HG03025 (cell line): Measurements from ENCODE around the gene LEO1.

Experiments used
- ATAC-seq: cut with Tn5 transposase; IDR thresholded peaks from one replicate; pipeline ENCODE4 v1.9.1; 2021; ENCODE audit warnings: mild to moderate bottlenecking, moderate library complexity; ENCODE audit not compliant: unreplicated experiment, low FRiP score

The LEO1 gene

DNA sequence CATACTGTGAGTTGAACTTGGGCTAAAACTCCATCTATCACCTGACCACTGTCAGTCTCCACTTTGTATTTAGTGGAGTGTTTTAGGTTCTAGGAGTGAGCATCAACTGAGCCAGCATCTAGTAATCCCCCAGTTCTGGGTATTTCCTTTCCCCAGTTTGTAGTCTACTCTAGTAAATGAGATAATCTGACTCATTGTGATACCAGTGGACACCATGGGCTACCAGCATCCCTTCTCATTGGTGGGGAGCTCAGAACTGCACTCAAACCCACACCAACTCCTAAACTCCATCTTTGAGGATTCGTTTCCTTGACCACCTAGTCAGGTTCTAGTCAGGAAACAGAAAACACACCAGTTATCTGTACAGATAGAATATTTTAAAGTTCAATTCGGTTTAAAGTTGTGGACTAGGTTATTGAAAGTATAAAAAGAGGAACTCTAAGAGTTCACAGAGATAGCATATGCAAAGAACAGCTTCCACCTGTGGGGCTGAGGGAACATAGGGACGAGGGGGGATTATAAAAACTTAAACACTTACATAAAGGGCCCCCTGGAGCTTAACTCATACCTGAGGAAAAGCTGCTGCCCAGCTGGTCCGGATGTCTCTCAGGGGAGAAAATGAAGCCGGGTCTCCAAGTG is 36.0 kb downstream of the LEO1 start:
- peak; percentile 53 for ATAC-seq

DNA sequence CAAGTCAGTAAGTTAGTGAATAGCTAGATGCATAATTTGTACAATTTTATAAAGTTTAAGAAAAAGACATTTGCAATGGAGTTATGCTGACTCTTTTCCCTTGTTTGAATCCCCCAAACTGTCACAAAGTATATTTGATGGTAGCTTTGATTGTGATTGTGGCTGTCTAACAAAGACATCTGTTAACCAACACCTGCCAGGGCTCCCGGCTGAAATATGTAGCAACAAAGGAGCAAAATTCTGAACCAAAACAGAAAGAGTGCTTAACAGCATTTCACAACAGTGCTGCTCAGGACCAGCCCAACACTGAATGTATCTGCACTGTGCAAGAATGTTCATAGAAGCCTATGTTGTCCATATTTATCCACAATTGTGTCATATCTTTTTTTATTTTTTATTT is 39.4 kb downstream of the LEO1 start:
- ATAC-seq: no peak

DNA sequence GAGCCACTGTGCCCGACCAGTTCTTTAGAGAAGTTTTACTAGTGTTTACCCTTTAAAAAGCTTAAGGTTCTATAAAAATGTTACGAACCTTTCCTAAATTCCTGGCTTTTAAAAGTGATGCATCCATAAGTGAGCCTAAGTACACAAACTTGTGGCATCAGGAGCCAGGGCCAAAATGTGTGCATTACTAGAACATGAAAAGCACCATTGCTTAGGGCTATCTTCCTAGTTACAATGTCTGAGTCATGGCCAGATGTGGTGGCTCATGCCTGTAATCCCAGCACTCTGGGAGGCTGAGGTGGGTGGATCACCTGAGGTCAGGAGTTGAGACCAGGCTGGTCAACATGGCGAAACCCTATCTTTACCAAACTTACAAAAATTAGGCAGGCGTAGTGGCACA is 39.9 kb downstream of the LEO1 start:
- no peak for ATAC-seq

DNA sequence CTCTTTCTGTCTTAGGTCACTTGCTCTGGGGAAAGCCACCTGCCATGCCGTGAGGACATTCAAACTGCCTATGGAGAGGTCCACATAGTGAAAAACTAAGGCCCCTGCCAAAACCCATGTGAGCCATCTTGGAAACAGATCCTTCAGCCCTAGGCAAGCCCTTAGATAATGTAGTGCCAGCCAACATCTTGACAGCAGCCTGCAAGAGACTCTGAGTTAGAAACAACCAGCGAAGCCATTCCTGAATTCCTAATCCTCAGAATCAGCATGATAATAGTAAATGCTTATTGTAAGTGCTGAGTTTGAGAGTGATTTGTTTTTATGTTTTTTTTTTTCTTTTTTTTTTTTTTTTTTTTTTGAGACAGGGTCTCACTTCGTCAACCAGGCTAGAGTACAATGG is 40.6 kb downstream of the LEO1 start:
- no peak for ATAC-seq

DNA sequence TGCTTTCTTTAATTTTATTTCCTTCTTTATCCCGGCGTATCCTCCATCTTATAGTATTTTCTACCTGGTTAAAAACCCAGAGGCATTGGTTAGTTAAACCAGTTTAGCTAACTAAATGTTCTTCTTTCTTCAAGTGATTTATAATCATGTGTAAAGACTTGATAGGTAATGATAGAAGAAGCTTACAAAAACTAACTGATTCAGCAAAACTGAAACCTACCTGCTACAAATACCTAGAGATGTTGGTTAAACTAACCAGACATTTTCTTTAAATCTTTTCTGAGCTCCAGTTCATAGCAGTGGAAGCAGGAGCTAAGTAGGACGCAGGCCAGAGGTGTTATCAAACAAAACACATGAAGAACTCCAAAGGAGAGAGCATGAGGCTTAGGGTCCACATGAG is 44.8 kb downstream of the LEO1 start:
- ATAC-seq: no peak

DNA sequence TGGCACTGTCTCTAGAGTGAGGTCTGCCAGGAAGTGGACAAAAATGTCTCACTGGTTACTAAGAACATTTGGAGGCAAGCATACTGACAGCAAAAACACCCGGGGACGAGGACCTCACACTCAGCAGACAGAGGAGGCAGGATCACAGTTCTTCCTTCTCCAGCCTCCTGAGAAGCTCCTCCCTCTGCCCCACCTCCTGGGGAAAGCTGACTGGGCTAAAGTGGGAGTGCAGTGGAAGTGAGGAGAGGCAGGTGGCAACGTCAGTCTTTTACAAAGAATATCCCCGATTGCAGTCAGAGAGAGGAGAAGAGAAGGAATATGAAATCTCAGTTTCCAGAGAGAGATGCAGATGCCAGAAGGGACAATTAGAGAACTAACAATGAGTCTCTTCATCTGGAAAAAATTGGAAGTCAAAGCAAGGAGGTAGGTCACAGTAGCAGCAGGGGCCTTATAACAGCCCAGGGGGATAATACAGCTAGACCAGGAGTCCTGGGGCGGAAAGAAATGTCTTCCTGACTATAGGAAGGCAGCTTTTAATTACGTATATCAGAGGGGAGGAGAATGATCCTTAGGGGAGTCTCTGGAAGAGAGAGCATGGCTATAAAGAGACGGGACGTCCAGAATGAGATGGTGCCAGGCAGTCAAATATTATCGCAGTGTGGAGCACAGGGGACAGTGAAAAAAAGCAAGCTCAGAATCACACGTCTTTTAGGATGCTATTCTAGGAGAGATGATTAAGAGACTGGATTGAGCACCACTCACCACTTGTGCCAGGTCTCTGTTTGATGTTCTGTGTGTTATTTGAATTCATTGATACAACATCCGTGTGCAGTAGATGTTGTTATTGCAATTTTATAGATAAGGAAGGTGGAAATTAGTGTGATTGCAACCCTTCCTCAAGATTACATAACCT is 47.2 kb downstream of the LEO1 start:
- no peak for ATAC-seq

DNA sequence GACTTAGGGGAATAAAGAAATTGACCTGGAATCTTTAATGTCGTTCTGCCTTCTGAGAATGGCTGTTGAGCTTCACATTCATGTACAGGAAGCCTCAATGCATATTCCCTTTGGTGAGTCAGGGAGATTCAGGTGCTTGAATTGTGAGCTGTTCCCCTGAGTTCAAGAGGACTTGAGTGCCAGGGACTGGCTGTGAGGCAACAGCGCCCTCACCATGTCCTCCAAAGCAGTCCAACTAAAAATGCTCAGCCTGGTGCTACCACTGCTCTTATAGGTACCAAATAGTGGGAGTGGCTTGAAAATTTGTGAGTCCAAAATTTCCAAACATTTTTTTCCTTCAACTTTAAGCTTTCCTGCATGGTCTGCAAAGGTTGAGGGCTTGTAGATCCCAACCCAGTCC is 54.1 kb downstream of the LEO1 start:
- ATAC-seq: no peak

DNA sequence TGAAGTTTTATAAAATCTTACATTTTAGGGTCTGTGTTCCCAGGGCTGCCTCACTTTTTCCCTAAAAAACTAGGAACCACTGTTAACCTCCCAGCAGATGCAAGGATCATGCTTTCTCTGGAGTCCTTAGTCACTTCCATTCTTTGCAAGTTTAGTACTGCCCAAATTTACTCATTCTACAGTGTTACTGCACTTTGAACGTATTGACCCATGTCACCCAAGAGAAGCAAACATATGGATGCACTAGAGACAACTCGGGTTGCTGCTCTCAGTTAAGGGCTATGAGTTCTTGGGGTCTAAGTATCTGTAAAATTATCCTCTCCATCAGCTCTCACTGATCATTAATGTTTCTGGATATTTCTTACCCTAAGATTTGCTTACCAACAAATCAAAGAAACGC is 59.0 kb downstream of the LEO1 start:
- no peak for ATAC-seq

DNA sequence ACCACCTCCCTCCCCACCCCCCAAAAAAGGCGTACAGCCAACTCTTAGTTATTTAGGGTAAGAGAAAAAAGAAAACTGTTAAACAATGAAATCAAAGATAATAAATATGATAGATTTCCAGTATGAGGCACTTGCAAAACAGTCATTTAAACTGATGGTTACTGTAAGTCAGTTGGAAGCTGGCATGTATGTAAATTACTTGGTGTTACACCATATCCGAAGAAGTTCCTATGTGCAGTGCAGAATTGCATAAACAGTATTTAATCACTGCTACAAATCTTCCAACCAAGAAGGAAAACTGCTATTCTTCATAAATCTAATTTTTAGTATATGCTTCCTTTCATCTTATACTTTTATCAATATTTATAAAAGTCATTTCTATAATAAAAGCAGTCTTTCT is 62.0 kb downstream of the LEO1 start:
- no peak for ATAC-seq

DNA sequence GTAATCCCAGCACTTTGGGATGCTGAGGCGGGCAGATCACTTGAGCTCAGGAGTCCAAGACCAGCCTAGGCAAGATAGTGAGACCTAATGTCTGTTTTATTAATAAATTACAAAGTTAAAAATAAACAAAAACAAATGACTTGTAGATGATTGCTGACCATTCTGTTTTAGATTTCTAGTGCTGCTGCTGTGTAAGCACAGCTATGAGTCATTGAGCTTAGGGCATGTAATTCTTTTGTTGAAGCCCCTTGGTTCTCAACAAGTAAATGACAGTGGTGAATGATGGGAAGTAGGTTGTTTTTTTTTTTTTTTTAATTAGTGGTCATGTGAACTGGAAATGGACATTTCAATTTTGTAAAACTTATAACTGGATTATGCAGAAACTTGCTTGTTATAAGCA is 63.3 kb downstream of the LEO1 start:
- no peak for ATAC-seq

DNA sequence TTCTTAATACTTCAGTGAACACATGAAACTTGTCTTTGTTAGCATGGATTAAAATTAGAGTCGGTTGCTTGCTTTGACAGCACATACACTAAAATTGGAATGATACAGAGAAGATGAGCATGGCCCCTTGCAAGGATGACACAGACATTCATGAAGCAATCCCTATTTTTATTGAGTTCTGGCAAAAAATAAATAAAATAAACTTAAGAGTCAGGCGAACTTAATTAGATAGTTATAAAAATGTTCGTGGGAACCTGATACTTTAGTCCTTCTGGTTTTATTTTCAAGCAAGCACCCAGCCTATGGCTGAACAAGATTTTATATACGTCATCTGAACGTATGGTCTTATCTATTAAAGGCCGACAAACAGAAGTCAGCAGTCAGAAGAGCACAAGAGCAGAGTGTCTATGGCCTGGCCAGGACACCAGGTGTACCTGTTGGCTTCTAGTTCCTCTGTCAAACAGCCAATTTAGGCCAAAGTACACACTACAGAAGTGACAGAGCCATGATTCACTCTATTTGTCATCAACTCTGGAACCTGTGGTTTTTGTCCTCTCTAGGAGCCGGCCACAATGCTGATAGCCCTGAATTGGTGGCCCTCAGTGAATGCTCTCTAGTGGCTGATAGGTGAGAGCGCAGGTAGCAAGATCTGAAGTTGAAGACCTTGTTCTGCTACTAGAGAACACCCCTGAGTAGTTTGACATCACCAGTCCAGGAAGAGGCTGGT is 64.3 kb downstream of the LEO1 start:
- no peak for ATAC-seq

DNA sequence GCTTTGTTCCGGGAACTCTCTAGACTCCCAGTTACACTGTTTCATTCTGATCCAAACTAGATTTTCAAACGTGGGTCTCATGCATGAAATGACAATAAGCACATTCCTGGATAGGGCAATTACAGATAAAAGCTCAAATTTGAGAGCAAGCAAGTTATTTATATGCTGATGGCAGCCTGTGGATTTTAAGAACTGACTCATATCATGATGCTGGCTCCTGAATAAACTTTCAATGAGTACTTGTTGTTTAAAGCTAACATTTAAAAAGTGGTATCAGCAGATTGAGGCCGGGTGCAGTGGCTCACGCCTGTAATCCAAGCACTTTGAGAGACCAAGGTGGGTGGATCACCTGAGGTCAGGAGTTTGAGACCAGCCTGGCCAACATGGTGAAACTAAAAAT is 66.6 kb downstream of the LEO1 start:
- no peak for ATAC-seq

DNA sequence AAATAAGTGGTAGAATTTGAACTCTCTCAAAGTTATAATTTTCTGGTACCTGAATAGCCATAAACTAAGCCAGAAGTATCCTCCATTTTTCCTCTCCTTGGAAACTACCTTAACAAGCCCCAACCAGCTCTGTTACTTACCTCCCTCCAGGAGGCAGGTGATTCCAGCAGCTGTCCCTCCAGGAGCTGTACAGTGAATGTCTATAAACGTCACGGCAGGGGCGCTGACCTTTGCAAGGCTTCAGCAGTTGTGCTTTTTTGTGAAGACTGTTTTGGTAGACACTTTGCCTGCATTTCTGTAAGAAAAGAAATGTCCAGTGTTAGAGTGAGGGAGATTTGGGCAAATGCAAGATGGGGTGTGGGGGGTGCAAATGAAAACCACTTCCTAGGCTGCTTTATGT is 67.2 kb downstream of the LEO1 start:
- ATAC-seq: no peak

DNA sequence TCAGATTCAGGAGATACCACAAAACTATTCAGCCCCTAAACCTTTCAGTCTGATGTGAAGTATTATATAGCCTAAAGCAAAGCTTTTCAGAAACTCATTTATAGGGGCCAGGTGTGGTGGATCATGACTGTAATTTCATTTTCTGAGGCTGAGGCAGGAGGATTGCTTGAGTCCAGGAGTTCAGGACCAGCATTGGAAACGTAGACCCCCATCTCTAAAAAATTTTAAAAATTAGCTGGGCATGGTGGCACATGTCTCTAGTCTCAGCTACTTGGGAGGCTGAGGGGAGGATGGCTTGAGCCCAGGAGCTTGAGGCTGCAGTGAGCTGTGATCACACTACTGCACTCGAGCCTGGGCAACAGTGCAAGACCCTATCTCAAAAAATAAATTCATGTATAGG is 82.1 kb downstream of the LEO1 start:
- no peak for ATAC-seq

DNA sequence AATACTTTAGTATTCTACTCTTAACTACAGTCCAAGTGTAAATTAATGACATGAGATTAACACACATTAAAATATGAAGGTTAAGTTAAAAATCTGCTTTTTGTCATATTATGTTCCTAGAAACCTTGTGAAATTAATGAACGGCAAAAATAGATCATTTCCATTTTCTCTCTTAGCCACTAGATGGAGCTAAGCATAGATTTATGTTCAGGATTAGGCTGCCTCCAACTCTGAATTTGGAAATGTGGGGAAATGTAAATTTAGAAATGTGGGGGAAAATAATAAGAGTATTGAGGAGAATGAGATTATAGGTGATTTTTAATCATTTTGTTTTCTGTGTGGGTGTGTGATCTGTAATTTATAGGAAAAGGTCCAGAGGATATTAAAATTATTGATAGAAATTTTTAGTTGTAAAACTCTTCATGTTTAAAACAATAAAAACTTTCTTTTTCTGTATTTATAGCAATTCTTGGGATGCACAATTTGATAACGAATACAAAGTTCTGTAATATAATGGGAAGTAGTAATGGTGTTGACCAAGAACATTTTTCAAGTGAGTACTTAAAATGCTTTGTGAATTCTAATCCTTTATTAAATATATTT is 82.9 kb downstream of the LEO1 start:
- no peak for ATAC-seq
